GM06990 (cell line): ENCODE results near the gene FLCN.

Experiments
- DNase-seq: peaks from one replicate; pipeline ENCODE4 v3.0.0-alpha.2; 2011; ENCODE audit not compliant: insufficient read length; ENCODE audit errors: extremely low read depth
- H3K27me3 ChIP-seq: replicated peaks from 2 replicates; pipeline ENCODE4 v1.6.0; 2011; ENCODE audit warnings: low read length; ENCODE audit not compliant: control insufficient read depth, insufficient read depth
- H3K36me3 ChIP-seq: 2 replicates; pipeline ENCODE4 v1.5.1; 2011; ENCODE audit warnings: low read length; ENCODE audit not compliant: control insufficient read depth, insufficient read depth
- H3K4me3 ChIP-seq: replicated peaks from 2 replicates; pipeline ENCODE4 v1.5.1; 2011; ENCODE audit warnings: low read depth, mild to moderate bottlenecking, control low read depth, low read length
- TF ChIP-seq, protein P1 (sequence below): IDR thresholded peaks from 2 replicates; pipeline ENCODE4 v1.5.1; 2011; ENCODE audit warnings: low read length, control low read depth, mild to moderate bottlenecking, inconsistent platforms; ENCODE audit not compliant: insufficient read depth, poor library complexity, severe bottlenecking

Gene FLCN

DNA sequence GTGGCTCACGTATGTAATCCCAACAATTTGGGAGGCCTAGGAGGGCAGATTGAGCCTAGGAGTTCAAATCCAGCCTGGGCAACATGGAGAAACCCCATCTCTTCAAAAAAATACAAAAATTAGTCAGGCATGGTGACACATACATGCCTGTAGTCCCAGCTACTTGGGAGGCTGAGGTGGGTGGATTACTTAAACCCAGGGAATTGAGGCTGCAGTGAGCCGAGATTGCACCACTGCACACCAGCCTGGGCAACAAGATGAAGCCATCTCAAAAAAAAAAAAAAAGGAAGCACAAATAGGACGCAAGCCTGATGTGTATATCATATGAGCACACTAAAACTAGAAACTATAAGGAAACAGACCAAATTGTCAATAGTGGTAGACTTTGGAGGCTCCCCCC lies 17.1 kb upstream of the FLCN start:
- Histone ChIP-seq H3K4me3 (no peak overlapping the region), H3K36me3 (peaks cover 18% of the 10 kb centered on the region), H3K27me3 (no peaks in the 10 kb centered on the region)
- TF ChIP-seq, protein P1, sequence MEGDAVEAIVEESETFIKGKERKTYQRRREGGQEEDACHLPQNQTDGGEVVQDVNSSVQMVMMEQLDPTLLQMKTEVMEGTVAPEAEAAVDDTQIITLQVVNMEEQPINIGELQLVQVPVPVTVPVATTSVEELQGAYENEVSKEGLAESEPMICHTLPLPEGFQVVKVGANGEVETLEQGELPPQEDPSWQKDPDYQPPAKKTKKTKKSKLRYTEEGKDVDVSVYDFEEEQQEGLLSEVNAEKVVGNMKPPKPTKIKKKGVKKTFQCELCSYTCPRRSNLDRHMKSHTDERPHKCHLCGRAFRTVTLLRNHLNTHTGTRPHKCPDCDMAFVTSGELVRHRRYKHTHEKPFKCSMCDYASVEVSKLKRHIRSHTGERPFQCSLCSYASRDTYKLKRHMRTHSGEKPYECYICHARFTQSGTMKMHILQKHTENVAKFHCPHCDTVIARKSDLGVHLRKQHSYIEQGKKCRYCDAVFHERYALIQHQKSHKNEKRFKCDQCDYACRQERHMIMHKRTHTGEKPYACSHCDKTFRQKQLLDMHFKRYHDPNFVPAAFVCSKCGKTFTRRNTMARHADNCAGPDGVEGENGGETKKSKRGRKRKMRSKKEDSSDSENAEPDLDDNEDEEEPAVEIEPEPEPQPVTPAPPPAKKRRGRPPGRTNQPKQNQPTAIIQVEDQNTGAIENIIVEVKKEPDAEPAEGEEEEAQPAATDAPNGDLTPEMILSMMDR, result no peak
- DNase-seq, result no peak

DNA sequence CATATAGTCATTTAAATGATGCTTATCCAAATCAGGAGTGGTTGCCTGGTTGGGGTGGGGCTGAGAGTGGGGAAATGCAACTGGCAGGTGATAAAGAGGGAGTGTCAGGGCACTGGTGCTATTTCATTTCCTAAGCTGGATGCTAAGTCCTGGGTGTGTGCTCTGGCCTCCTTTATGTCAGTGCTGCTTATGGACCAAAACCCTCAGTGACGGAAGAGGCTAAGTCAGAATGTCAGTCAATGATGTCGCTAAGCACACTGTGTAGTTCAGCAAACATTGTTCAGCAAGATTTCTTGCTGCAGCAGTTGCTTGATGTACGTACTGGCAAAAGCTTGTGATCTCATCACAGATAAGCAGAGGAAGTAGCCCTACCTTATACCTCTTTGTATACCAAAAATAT lies 16.4 kb upstream of the FLCN start:
- Histone ChIP-seq H3K4me3 (no peak overlapping the region), H3K36me3 (peaks cover 17% of the 10 kb centered on the region), H3K27me3 (no peaks in the 10 kb centered on the region)
- no peak for DNase-seq
- TF ChIP-seq, protein P1, result no peak

DNA sequence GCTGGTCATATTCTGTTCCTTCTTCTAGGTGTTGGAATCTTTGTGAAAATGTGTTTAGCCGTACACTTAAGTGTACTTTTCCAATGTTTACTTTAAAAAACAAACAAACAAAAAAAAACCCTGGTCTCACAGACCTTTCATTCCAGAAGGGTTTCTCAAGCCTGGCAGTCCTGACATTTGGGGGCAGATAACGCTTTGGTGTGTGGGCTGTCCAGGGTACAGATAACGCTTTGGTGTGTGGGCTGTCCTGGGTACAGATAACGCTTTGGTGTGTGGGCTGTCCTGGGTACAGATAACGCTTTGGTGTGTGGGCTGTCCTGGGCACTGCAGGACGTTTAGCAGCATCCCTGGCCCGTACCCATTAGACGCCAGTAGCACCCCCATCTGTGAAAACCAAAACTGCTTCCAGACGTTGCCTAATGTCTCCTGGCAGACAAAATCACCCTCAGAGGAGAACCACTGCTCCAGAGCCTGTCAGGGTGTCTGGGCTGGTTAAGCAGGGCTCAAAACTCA lies 15.2 kb upstream of the FLCN start:
- peaks cover 19% of the 10 kb centered on the region for H3K36me3 ChIP-seq
- no peak overlapping the region for H3K4me3 ChIP-seq
- no peak for DNase-seq
- H3K27me3 ChIP-seq, result no peaks in the 10 kb centered on the region
- TF ChIP-seq, protein P1, result no peak

DNA sequence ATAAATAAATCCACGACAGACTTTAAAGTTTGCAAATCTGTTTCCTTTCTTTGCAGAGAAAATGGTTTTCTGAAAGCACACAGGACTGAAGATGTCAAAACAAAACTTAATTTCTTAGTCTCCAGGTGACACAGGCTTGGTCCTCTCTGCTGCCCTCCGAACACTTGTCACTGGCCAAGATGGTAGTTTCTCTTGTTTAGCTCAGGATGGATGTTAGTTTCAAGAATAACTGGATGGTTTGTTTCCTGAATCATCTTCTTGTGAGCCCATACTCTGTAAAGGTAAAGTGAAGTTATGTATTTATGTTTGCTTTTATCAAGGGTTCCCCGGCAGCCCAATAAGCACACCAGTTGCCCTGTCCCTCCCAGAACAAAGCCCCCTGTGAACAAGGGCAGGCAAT lies 9.9 kb upstream of the FLCN start:
- TF ChIP-seq, protein P1, result no peak
- DNase-seq, result no peak
- H3K36me3 ChIP-seq, result peaks cover 7% of the 10 kb centered on the region
- no peak overlapping the region for H3K4me3 ChIP-seq
- no peaks in the 10 kb centered on the region for H3K27me3 ChIP-seq

DNA sequence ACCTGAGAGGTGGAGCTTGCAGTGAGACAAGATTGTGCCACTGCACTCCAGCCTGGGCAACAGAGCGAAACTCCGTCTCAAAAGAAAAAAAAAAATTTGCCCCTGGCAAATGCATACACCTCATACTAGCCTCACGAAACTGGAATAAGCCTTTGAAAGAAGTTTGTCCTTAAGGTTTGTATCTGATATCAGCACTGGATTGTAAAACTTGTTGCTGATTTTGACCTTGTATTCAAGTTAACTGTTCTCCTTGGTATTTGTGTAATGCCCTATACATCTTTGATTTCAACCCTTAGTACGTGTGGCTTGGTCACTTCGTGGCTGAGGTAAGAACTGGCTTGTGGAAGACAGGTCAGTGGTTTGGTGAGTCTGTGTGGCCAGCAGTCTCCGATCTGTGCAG lies 6.2 kb upstream of the FLCN start:
- no peak for DNase-seq
- no peaks in the 10 kb centered on the region for H3K27me3 ChIP-seq
- TF ChIP-seq, protein P1, result no peak
- no peak overlapping the region for H3K4me3 ChIP-seq
- peaks cover 4% of the 10 kb centered on the region for H3K36me3 ChIP-seq

DNA sequence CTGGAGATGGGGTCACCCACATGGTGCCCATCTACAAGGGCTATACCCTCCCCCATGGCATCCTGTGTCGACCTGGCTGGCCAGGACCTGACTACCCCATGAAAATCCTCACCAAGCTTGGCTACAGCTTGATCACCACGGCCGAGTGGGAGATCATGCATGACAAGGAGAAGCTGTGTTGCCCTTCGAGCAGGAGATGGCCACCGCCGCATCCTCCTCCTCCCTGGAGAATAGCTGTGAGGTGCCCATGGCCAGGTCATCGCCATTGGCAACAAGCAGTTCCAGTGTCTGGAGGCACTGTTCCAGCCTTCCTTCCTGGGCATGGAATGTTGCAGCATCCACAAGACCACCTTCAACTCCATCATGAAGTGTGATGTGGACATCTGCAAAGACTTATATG lies 5.3 kb upstream of the FLCN start:
- DNase-seq, result no peak
- Histone ChIP-seq H3K36me3 (no peaks in the 10 kb centered on the region; the same call in 1 of the 2 replicates), H3K27me3 (no peaks in the 10 kb centered on the region), H3K4me3 (no peak overlapping the region)
- TF ChIP-seq, protein P1, result no peak
